Adrenal gland (tissue), 12 donors: ENCODE measurements around the gene PARP11. TPM values are rescaled to one million over a fixed set of nuclear protein-coding genes. Genes with fewer than 3 reads are reported as not detected.

Source experiments
- DNase-seq, 7 donors: peaks; one replicate each; pipeline ENCODE4 v3.0.0-alpha.2; 2019 to 2020
- H3K27ac ChIP-seq, 5 donors: fragments of 200-600 bp; sonication (generic) in 4 of 5; 1 replicate in 3 of 5; 2 replicates in 2 of 5; pipeline versions ENCODE4 v1.5.1 to v1.8.0; 2016 to 2020; ENCODE audit warnings: mild to moderate bottlenecking in 1 of 5
- H3K27me3 ChIP-seq: fragments of 200-600 bp; 2 replicates; pipeline ENCODE4 v1.8.0; 2021
- H3K36me3 ChIP-seq, 2 donors: fragments of 200-600 bp; replicated peaks in 1 of 2; 1 replicate in 1 of 2; 2 replicates in 1 of 2; pipeline versions ENCODE4 v1.5.1 to v1.8.0; 2018 to 2022
- H3K4me1 ChIP-seq, 2 donors: fragments of 200-600 bp; replicated peaks in 1 of 2; 1 replicate in 1 of 2; 2 replicates in 1 of 2; pipeline versions ENCODE4 v1.5.1 to v1.8.0; 2018 to 2021
- H3K4me3 ChIP-seq, 4 donors: fragments of 200-600 bp; sonication (generic) in 3 of 4; one replicate each; pipeline ENCODE4 v1.5.1; 2016 to 2018
- H3K9me3 ChIP-seq, 3 donors: fragments of 200-600 bp; sonication (generic) in 1 of 3; replicated peaks in 1 of 3; 1 replicate in 2 of 3; 2 replicates in 1 of 3; pipeline versions ENCODE4 v1.5.1 to v1.8.0; 2016 to 2021
- POLR2A ChIP-seq, 2 donors: fragments of 450-650 bp; IDR thresholded peaks; one replicate each; pipeline ENCODE4 v1.6.1; 2017; ENCODE audit warnings: antibody characterized with exemption in 2 of 2, mild to moderate bottlenecking in 2 of 2, moderate library complexity in 1 of 2
- WGBS, 4 donors: extraction: QIAGEN DNeasy Blood & Tissue Kit in 2 of 4; methylation state at CpG; one replicate each; pipeline versions ENCODE4 v1.1.5 to v1.1.7; 2013 to 2017; 5-methylcytosine and 5-hydroxymethylcytosine counted together
- intact Hi-C, 2 donors: fragments of 100-400 bp; cut with DNase I; formaldehyde crosslinking; loops; one replicate each; pipeline versions ENCODE4 v1.14.1 to v1.15.0; 2022 to 2023
- polyA plus RNA-seq, 3 donors: library from polyadenylated mRNA; stranded (reverse); fragments of 200-250 nt in 2 of 3; fragments of 350-450 nt in 1 of 3; fragmentation: Illumina TruSeq in 1 of 3; extraction: RNeasy Lipid Tissue Mini Kit (QIAGEN cat#74804) in 1 of 3; gene quantifications; one replicate each; pipeline ENCODE4 v1.2.3, GENCODE V29; 2013 to 2014
- total RNA-seq, 9 donors: library from RNA; depleted of rRNA in 4 of 9; stranded (reverse); fragments of >200 nt in 4 of 9; fragments of 120-200 nt in 1 of 9; fragmentation: NEBNext Ultra II Directional in 1 of 9; extraction: Animal tissue kit (Norgen Biotek cat#: 25700) in 1 of 9; gene quantifications; one replicate each; pipeline versions ENCODE4 v1.1.0 to v1.2.4, GENCODE V29; 2013 to 2023
- TF ChIP-seq, protein P1 (sequence below), 6 experiments: fragments of 450-650 bp in 4 of 6; fragments of 200-600 bp in 2 of 6; sonication (generic) in 1 of 6; IDR thresholded peaks; 1 replicate in 5 of 6; 2 replicates in 1 of 6; pipeline versions ENCODE4 v1.5.1 to v1.8.0; 2016 to 2021; ENCODE audit warnings: antibody characterized with exemption in 6 of 6, mild to moderate bottlenecking in 2 of 6, moderate library complexity in 1 of 6
- donor health status: healthy with polysubstance abuse.
- donor health status: Bipolar disorder and iron deficiency.
- donor health status: DM: yes; HTN: yes; CAD: no.
- donor health status: DM: no; HTN: no; CAD: no.
- donor health status: DM: no; HTN: no; CAD: no.
- donor health status: DM: yes; HTN: yes; CAD: no.

Gene PARP11
- total and polyA plus RNA-seq, 12 donors: 2.8 to 29.8 (median 16.8) TPM

DNA sequence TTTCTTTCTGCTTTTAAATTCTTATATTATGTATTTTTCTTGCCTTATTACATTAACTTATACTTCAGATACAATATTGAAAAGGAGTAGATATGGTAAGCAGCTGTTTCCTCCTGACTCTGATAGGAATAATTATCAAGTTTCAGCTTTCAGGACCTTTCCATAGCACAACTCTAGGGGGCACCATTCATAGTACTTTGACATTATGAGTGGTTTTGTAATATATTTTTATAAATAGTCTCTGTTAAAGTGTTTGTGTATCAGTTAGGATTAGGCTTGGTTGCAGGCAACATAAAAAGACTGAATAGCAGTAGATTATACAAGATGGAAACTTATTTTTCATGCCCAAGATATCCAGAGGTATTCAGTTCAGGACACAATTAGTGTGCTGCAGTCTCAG, 27.9 kb upstream of the PARP11 start:
- Histone ChIP-seq H3K27ac (no peak overlapping the region), H3K4me3 (no peak overlapping the region), H3K4me1 (no peaks in the 10 kb centered on the region), H3K9me3 (no peaks in the 10 kb centered on the region), H3K27me3 (no peaks in the 10 kb centered on the region), H3K36me3 (no peaks in the 10 kb centered on the region)
- TF ChIP-seq, protein P1, sequence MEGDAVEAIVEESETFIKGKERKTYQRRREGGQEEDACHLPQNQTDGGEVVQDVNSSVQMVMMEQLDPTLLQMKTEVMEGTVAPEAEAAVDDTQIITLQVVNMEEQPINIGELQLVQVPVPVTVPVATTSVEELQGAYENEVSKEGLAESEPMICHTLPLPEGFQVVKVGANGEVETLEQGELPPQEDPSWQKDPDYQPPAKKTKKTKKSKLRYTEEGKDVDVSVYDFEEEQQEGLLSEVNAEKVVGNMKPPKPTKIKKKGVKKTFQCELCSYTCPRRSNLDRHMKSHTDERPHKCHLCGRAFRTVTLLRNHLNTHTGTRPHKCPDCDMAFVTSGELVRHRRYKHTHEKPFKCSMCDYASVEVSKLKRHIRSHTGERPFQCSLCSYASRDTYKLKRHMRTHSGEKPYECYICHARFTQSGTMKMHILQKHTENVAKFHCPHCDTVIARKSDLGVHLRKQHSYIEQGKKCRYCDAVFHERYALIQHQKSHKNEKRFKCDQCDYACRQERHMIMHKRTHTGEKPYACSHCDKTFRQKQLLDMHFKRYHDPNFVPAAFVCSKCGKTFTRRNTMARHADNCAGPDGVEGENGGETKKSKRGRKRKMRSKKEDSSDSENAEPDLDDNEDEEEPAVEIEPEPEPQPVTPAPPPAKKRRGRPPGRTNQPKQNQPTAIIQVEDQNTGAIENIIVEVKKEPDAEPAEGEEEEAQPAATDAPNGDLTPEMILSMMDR (IDR thresholded peaks at IDR 0.05): no peak
- no peak for TF ChIP-seq POLR2A (IDR thresholded peaks at IDR 0.05)
- intact Hi-C loops: no loop called here
- DNase-seq: no peak

DNA sequence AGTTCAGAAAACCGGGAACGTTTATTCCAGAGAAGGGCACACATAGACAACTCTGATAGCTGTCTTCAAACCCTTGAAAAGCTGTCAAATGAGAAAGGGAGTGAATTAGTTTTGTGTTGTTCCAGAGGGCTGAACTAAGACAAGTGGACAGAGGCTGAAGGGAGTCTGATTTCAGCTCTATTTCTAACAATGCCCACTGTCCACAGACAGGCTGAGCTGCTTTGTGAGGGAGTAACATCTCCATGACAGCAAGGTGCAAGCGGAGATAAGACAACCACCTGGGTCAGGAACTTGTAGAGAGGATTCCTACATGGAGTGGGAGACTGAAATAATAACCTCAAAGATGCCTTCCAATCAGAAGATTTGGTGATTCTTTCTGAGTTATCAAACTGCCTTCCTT, 25.6 kb upstream of the PARP11 start:
- no peak for DNase-seq
- 68 to 76% (median 72%) methylated on average over 3 of the region's 3 CpGs for WGBS, 4 donors
- no peaks in the 10 kb centered on the region for H3K4me1 ChIP-seq
- intact Hi-C loops: no loop called here
- no peaks in the 10 kb centered on the region for H3K36me3 ChIP-seq
- H3K9me3 ChIP-seq: no peaks in the 10 kb centered on the region
- no peak overlapping the region for H3K4me3 ChIP-seq
- H3K27ac ChIP-seq: no peak overlapping the region
- H3K27me3 ChIP-seq: no peaks in the 10 kb centered on the region
- TF ChIP-seq, protein P1 (IDR thresholded peaks at IDR 0.05): no peak
- TF ChIP-seq POLR2A (IDR thresholded peaks at IDR 0.05): no peak

DNA sequence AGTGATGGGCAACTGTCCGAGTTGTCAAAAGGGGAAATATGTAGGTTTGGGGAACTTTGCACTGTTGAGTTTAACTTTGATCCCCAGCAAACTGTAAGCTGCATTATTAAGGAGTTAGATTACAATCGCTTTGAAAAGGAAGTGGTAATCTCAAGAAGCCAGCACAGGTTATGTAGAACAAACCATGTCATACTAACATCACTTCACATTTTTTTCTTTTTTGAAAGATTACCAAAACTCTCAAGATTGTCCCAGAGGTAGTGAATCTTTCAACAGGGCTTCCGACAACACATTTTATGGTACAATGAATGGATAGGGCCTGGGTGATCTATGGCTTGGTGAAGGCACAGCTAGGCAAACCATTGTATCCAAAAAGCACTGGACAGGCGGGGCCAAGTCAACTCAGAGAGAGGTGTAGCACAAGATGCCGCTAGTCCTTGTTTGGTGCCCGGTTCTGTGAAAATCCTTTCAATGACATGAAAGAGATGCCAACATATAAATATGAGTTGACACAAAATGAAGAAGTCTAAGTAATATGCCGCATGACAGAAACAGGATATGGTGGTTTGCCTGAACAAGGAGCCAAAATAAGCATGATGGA, 24.3 kb upstream of the PARP11 start:
- Histone ChIP-seq H3K4me1 (no peaks in the 10 kb centered on the region), H3K36me3 (no peaks in the 10 kb centered on the region), H3K27me3 (no peaks in the 10 kb centered on the region), H3K27ac (peak overlapping the region in 4 of 5 donors; percentile 0 to 80 (median 32)), H3K4me3 (no peak overlapping the region), H3K9me3 (no peaks in the 10 kb centered on the region)
- WGBS, 4 donors: 72 to 83% (median 77%) methylated on average over 7 of the region's 7 CpGs
- intact Hi-C loops: no loop called here
- no peak for TF ChIP-seq POLR2A (IDR thresholded peaks at IDR 0.05)
- TF ChIP-seq, protein P1 (IDR thresholded peaks at IDR 0.05): no peak
- no peak for DNase-seq

DNA sequence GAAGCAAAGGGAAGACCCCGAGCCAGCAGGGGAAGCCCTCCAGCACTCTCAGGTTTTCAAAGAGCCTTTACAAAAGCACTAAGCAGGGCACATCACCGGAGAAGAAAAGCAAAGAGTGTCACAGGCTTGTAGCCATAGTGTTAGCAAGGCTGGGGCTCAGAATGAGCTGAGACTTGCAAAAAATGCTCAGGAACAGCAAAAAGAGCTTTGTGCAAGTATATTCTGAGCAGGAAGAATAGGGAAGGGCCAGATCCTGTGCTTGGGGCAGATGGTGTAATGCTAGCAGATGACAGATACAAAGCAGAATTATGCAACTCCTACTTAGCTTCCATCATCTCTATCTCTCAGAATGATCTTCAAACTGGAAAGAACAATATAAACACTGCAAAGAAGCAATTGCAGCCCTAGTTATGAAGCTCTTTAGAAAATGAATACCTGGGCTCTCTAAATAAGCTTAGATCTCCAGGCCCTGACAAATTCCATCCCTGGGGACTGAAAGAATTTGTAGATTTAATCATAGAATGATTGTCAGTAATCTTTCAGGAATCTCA, 23.7 kb upstream of the PARP11 start:
- Histone ChIP-seq H3K36me3 (no peaks in the 10 kb centered on the region), H3K4me1 (no peaks in the 10 kb centered on the region), H3K27ac (peak overlapping the region in 4 of 5 donors; percentile 42 to 80 (median 49)), H3K27me3 (no peaks in the 10 kb centered on the region), H3K4me3 (no peak overlapping the region), H3K9me3 (no peaks in the 10 kb centered on the region)
- intact Hi-C loops: no loop called here
- peak in 6 of 7 donors; percentile 16 to 59 (median 40) for DNase-seq
- WGBS, 4 donors: 45 to 53% (median 49%) methylated on average over 2 of the region's 2 CpGs
- no peak for TF ChIP-seq POLR2A (IDR thresholded peaks at IDR 0.05)
- TF ChIP-seq, protein P1 (IDR thresholded peaks at IDR 0.05): no peak
